ENCODE data around the gene PLEKHM1.

The PLEKHM1 gene

DNA sequence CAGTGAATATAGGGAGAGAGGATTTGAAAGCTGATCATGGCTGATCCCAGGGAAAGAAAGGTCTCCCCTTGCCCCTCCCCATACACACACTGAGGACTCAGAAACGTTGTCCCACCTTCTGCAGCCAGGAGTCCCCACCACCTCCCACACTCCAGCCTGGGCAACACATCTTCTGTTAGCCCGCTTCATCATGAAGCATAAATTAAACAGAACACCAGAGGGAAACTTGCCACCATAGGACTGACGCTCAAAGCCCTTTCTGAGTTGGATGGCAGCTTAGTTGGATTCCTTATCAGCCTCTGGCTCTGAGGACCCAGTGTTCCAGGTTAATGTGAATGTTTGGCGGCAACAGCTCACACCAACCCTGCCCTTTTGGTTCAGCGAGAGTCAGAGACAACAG is 91.7 kb downstream of the PLEKHM1 start:
- no peak for DNase-seq (ENCODE audit: low spot score)

- no peak for DNase-seq (ENCODE audit: low spot score)
Measured at GRCh38 chr17:45397796-45398195, 92.7 kb downstream of the PLEKHM1 start.

DNA sequence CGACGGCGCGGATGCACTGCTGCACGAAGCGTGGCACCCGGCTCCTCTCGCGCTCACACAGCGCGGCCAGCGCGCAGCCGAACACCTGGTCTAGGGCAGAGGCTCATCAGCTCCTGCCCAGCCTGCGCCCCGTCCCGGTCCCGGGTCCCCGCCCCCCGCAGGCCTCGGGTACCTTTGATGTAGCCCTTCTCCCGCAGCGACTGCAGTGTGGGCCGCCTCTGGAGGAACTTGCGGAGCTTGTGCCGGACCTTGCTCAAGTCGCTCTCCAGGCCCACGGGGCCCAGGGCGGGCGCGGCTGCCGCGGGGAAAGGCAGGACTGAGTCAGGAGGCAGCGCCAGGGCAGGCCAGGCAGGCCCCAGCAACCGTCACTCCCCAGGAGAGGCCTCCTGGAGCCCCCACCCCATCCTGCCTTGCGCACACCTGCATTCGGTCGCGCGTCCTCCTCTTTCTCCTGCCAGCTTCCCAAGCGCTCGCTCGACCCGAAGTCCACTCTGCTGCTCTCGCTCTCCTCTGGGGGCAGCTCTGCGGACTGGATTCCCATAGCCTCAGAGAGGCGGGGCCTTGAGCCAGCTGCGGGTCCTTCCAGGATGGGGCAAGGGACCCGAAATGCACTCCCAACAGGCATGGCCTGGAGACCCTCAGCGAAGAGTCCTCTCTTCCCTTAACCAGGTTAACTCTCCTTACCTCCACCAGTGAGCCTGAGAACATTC is 93.9 kb downstream of the PLEKHM1 start:
- no peak for DNase-seq (ENCODE audit: low spot score)

GRCh38 chr17:45395569-45396415 is 94.7 kb downstream of the PLEKHM1 start:
- DNase-seq (ENCODE audit: low spot score): no peak

- DNase-seq (ENCODE audit: low spot score): peak; percentile 95
Measured at GRCh38 chr17:45394913-45395568, 95.5 kb downstream of the PLEKHM1 start.

GRCh38 chr17:45394564-45394912 is 96.0 kb downstream of the PLEKHM1 start:
- DNase-seq (ENCODE audit: low spot score): no peak

- DNase-seq (ENCODE audit: low spot score): no peak
Measured at GRCh38 chr17:45394091-45394490, 96.4 kb downstream of the PLEKHM1 start.

DNA sequence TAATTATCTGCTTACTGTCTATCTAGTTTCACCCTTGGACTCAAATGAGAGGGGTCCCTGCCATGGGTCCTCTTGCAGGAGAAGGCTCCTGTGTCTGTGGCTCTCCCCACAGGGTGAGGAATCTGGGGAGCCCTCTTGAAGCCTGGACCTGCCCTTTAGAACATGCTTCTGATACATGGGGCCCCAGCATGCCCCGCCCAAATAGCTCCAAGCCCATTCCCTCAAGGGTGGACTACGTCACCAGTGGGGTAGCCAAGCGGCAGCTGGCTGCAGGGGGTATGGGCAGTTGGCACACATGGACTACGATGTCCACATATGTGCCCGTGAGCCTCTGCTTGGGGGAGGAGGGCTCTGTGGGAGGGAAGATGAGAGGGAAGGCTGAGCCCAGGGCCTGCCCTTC is 97.1 kb downstream of the PLEKHM1 start:
- DNase-seq (ENCODE audit: low spot score): no peak

DNA sequence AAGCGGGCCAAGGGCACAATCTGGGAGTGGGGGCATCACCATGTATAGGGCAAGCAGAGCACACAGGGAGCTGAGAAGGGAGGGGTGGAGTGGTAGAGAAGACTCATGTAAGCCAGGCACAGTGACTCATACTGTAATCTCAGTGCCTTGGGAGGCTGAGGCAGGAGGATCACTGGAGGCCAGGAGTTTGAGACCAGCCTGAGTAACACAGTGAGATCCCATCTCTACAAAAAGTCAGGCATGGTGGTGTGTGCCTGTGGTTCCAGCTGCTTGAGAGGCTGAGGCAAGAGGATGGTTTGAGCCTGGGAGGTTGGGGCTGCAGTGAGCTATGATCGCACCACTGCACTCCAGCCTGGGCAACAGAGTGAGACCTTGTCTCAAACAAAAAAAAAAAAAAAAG is 98.6 kb downstream of the PLEKHM1 start:
- DNase-seq (ENCODE audit: low spot score): no peak

GRCh38 chr17:45391291-45391690 is 99.2 kb downstream of the PLEKHM1 start:
- no peak for DNase-seq (ENCODE audit: low spot score)

DNA sequence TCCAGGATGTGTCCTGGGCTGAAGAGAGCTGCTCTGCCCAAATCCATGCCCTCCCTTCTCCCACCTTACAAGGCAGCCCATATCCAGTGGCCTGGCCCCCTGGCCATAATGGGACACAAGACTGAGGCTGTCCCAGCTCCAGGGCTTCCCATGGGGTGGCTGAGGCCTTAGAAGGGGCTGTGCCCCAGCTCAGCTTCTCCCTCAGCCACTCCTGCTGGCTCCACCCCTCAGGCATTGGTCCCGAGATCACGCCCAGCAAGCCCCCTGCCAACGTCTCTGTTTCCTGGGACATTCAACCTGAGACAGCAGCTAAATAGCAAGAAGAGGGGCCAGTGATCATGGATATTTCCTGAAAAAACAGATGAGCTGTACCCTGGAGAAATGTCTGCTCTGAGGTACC is 101.2 kb downstream of the PLEKHM1 start:
- no peak for DNase-seq (ENCODE audit: low spot score)

DNA sequence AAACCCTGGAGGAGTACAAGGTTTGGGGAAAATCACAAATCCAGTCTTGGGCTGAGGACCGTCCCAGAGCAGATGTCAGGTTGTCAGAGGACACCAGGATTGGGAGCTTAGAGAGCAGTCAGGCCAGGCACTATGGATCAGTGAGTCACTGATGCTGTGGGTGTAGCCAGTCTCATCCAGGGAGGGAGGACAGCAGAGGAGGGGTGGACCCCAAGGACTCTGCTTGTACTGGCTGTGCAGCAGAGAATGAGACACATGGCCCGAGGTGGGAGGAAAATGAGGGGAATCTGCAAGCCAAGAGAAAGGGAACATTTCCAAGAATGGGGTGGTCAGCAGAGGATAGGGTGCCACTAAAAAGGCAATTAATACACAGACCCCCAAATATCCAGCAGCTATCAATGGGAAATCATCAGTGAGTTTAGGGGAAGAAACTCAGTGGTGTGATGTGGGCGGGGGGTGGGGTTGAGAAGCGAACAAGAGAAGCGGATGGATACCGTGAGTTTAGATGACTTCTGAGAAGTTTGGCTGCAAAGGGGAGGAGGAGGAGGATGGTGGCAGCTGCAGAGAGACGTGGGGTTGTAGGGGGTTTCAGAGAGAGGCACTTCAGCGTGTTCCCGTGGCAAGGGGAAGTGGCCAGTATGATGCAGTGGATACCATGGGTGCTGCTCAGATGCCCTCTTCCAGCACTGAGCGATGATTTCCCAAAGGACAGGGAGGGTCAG is 101.8 kb downstream of the PLEKHM1 start:
- peak; percentile 70 for DNase-seq (ENCODE audit: low spot score)

- DNase-seq (ENCODE audit: low spot score): no peak
Measured at GRCh38 chr17:45387739-45388138, 102.8 kb downstream of the PLEKHM1 start.

DNA sequence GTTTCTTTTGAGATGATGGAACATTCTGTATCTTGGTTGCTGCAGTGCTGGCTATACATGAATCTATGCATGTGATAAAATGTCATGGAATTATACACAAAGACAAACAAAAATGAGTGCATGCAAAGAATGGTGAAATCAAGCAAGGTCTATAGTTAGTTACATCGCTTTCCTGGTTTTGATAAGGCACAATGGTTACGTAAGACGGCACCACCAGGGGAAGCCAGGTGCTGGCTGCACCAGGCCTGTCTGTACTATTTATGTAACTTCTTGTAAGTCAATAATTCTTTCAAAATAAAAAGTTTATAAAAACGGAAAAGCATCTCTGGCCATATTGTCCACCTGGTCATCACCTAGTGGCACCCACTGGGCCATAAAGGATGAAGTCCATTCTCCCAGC is 104.3 kb downstream of the PLEKHM1 start:
- no peak for DNase-seq (ENCODE audit: low spot score)

Data from hepatic stellate cell (primary cell).